Panc1 (cell line): ENCODE measurements around the gene SLC4A1AP. TPM values are rescaled to one million over a fixed set of nuclear protein-coding genes. Genes with fewer than 3 reads are reported as not detected.

ENCODE experiments used
- ATAC-seq: fragments of 200-7000 bp; cut with Tn5 transposase; 2 replicates; pipeline ENCODE4 v1.9.1; 2020; ENCODE audit warnings: mild to moderate bottlenecking, moderate library complexity
- BruUV-seq: library from RNA; stranded (reverse); fragments of 400-500 nt; replicated peaks from 2 replicates; lab custom pipeline; 2021; lab: Mats Ljungman, UMichigan
- CTCF ChIA-PET: fragments of 300-600 bp; sonication (Branson Sonifier 250); formaldehyde crosslinking; loops from one replicate; lab custom pipeline; 2022; ENCODE audit warnings: antibody characterized with exemption; lab: Charles Lee
- POLR2A ChIA-PET: fragments of 300-600 bp; sonication (Branson Sonifier 250); formaldehyde crosslinking; loops from one replicate; lab custom pipeline; 2022; ENCODE audit warnings: antibody characterized with exemption; lab: Charles Lee
- DNase-seq: peaks from one replicate; pipeline ENCODE4 v3.0.0-alpha.2; 2010; ENCODE audit warnings: low read depth, low spot score
- H3K27ac ChIP-seq: 2 replicates; pipeline ENCODE4 v1.5.1; 2011; ENCODE audit warnings: mild to moderate bottlenecking, low read length, inconsistent platforms
- H3K27me3 ChIP-seq: fragments of 200-500 bp; sonication (Bioruptor generic); 2 replicates; pipeline ENCODE4 v1.6.0; 2014; ENCODE audit warnings: low read length, inconsistent platforms; ENCODE audit not compliant: control insufficient read depth, insufficient read depth
- H3K36me3 ChIP-seq: fragments of 200-500 bp; sonication (Bioruptor generic); 2 replicates; pipeline ENCODE4 v1.5.1; 2014; ENCODE audit warnings: inconsistent platforms, mild to moderate bottlenecking, low read length, moderate library complexity; ENCODE audit not compliant: control insufficient read depth, insufficient read depth
- H3K4me1 ChIP-seq: 2 replicates; pipeline ENCODE4 v1.5.1; 2011; ENCODE audit warnings: inconsistent platforms, mild to moderate bottlenecking, low read length, moderate library complexity; ENCODE audit not compliant: control insufficient read depth, insufficient read depth
- H3K4me3 ChIP-seq, 2 experiments: 2 replicates each; pipeline ENCODE4 v1.5.1; 2011 to 2012; ENCODE audit warnings: low read depth in 2 of 2, low read length in 2 of 2, mild to moderate bottlenecking in 2 of 2, inconsistent platforms in 1 of 2, moderate library complexity in 1 of 2
- H3K9me3 ChIP-seq: fragments of 200-500 bp; sonication (Bioruptor generic); 2 replicates; pipeline ENCODE4 v1.5.1; 2014; ENCODE audit warnings: low read depth, mild to moderate bottlenecking, inconsistent platforms, low read length, moderate library complexity; ENCODE audit not compliant: control insufficient read depth, insufficient read depth
- CTCF ChIP-seq: fragments of 450-650 bp; IDR thresholded peaks from 2 replicates; pipeline ENCODE4 v1.5.1; 2017; ENCODE audit warnings: mild to moderate bottlenecking
- POLR2AphosphoS5 ChIP-seq: IDR thresholded peaks from 2 replicates; pipeline ENCODE4 v1.6.1; 2012; ENCODE audit warnings: mild to moderate bottlenecking, low read depth, low read length, moderate library complexity
- REST ChIP-seq, 2 experiments: IDR thresholded peaks; 2 replicates each; pipeline ENCODE4 v1.6.1; 2011 to 2012; ENCODE audit warnings: low read depth in 2 of 2, control low read depth in 1 of 2, low read length in 1 of 2, mild to moderate bottlenecking in 1 of 2, moderate library complexity in 1 of 2; ENCODE audit not compliant: insufficient read depth in 1 of 2
- SIN3A ChIP-seq: IDR thresholded peaks from 2 replicates; pipeline ENCODE4 v1.6.1; 2012; ENCODE audit warnings: low read depth, mild to moderate bottlenecking, low read length, moderate library complexity, borderline replicate concordance; ENCODE audit not compliant: insufficient read depth
- TCF7L2 ChIP-seq: IDR thresholded peaks from 2 replicates; pipeline ENCODE4 v1.6.1; 2011; ENCODE audit warnings: mild to moderate bottlenecking, low read depth, low read length, inconsistent platforms
- in situ Hi-C: cut with HindIII; loops from 2 replicates; pipeline ENCODE4 v1.10.0; 2016; ENCODE audit warnings: low sequenced_read_pairs, low pct_unique_long_range_greater_than_20kb
- intact Hi-C: fragments of 100-400 bp; cut with micrococcal nuclease; formaldehyde crosslinking; loops from one replicate; pipeline ENCODE4 v1.10.0; 2022; ENCODE audit not compliant: unreplicated experiment
- total RNA-seq: library from RNA; stranded (reverse); gene quantifications from one replicate; pipeline ENCODE4 v1.2.1, GENCODE V29; 2021; ENCODE audit not compliant: unreplicated experiment

SLC4A1AP gene
- total RNA-seq, 1 experiment from 2014 or later, result 22.2 TPM

GRCh38 chr2:27724191-27724590, 60.5 kb downstream of the SLC4A1AP start:
- no peak overlapping the region for H3K4me3 ChIP-seq
- BruUV-seq, result no TSS peak
- no peaks in the 10 kb centered on the region for H3K9me3 ChIP-seq
- ATAC-seq (no peak), DNase-seq (no peak)
- peaks cover 6% of the 10 kb centered on the region; the same call in 1 of the 2 replicates for H3K4me1 ChIP-seq
- CTCF ChIA-PET, result interaction anchor here (0.6 to 1.8 kb wide), 4 partner anchors 18 to 41 kb away, joined by 3 to 8 read pairs (median 4); no protein-coding TSS in a partner anchor
- H3K27me3 ChIP-seq, result no peaks in the 10 kb centered on the region
- POLR2A ChIA-PET, result interaction anchor here (0.6 kb wide), 2 partner anchors 19 to 633 kb away, joined by 7 read pairs; no protein-coding TSS in a partner anchor
- no peaks in the 10 kb centered on the region for H3K36me3 ChIP-seq
- TF ChIP-seq POLR2AphosphoS5 (no peak), CTCF (no peak), TCF7L2 (no peak), REST (IDR thresholded peaks at IDR 0.05; ENCODE audit: insufficient read depth in 1 of 2, low read depth in 2 of 2, low read length in 1 of 2) (no peak), SIN3A (no peak)
- in situ Hi-C loops (no loop called here), intact Hi-C loops (no loop called here)
- H3K27ac ChIP-seq, result no peak overlapping the region

- DNase-seq (no peak), ATAC-seq (no peak)
- Histone ChIP-seq H3K27me3 (no peaks in the 10 kb centered on the region), H3K27ac (0 out of 2 replicates have a peak overlapping the region, but pooled peaks have one; percentile 29), H3K4me1 (peaks cover 6% of the 10 kb centered on the region; the same call in 1 of the 2 replicates), H3K4me3 (no peak overlapping the region), H3K9me3 (no peaks in the 10 kb centered on the region), H3K36me3 (no peaks in the 10 kb centered on the region)
- ChIA-PET POLR2A (interaction anchor here (0.6 kb wide), 1 partner anchor 18 kb away, joined by 7 read pairs; no protein-coding TSS in a partner anchor), CTCF (interaction anchor here (0.6 kb wide), 1 partner anchor 124 kb away, joined by 3 read pairs; no protein-coding TSS in a partner anchor)
- no peak for TF ChIP-seq TCF7L2
- TF ChIP-seq REST (IDR thresholded peaks at IDR 0.05; ENCODE audit: insufficient read depth in 1 of 2, low read depth in 2 of 2, low read length in 1 of 2), result no peak
- TF ChIP-seq SIN3A, result no peak
- no peak for TF ChIP-seq POLR2AphosphoS5
- no peak for TF ChIP-seq CTCF
- in situ Hi-C loops, result no loop called here
- intact Hi-C loops, result no loop called here
- no TSS peak for BruUV-seq
Observed at GRCh38 chr2:27724905-27725701, 61.4 kb downstream of the SLC4A1AP start.
